ENCODE measurements around the gene HS6ST3. TPM values are rescaled to one million over a fixed set of nuclear protein-coding genes. Genes with fewer than 3 reads are reported as not detected.
"Not testable (repeated sequence)": the region's sequence is repeated elsewhere in the genome, so short reads cannot be mapped to it uniquely, and the experiment has no call there.

The HS6ST3 gene
- total RNA-seq, 1 experiment from 2014 or later, result not detected

DNA sequence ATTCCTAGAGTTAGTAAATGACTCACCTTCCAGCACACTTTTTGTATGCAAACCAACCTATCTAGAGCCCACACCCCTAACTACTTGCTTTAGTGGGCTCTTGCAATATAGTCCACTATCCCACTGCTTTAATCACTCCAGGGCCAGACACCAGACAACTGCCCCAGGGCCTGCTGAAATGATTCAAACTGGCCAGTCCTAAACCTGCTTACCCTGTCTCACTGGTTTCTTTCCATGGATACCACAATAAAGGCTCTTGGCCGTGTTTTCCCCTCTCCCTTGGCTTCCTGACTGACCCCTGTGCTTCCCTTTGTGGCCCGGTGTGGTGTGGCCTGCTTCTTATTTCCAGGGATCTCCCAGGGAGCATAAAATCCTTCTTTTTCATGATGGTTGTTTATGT lies 14.6 kb downstream of the HS6ST3 start:
- TF ChIP-seq, protein P1, sequence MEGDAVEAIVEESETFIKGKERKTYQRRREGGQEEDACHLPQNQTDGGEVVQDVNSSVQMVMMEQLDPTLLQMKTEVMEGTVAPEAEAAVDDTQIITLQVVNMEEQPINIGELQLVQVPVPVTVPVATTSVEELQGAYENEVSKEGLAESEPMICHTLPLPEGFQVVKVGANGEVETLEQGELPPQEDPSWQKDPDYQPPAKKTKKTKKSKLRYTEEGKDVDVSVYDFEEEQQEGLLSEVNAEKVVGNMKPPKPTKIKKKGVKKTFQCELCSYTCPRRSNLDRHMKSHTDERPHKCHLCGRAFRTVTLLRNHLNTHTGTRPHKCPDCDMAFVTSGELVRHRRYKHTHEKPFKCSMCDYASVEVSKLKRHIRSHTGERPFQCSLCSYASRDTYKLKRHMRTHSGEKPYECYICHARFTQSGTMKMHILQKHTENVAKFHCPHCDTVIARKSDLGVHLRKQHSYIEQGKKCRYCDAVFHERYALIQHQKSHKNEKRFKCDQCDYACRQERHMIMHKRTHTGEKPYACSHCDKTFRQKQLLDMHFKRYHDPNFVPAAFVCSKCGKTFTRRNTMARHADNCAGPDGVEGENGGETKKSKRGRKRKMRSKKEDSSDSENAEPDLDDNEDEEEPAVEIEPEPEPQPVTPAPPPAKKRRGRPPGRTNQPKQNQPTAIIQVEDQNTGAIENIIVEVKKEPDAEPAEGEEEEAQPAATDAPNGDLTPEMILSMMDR (IDR thresholded peaks at IDR 0.05; ENCODE audit: insufficient read depth in 1 of 2, low read depth in 1 of 2, low read length in 1 of 2, severe bottlenecking in 1 of 2, unreplicated experiment in 1 of 2), result no peak
- no peak for DNase-seq
- Mint-ChIP-seq H3K4me3 (ENCODE audit: unreplicated experiment) (no peak overlapping the region), H3K27me3 (ENCODE audit: insufficient read depth, unreplicated experiment) (peaks cover 18% of the 10 kb centered on the region), H3K4me1 (ENCODE audit: low read depth, unreplicated experiment) (no peaks in the 10 kb centered on the region), H3K9me3 (ENCODE audit: unreplicated experiment) (peaks cover 43% of the 10 kb centered on the region), H3K36me3 (ENCODE audit: insufficient read depth, unreplicated experiment) (no peaks in the 10 kb centered on the region), H3K27ac (ENCODE audit: unreplicated experiment) (no peak overlapping the region)
- no peaks in the 10 kb centered on the region for H3K4me1 ChIP-seq
- BruUV-seq (replicated peaks), result no TSS peak
- ChIA-PET POLR2A (no interaction called here), CTCF (interaction anchor here (0.8 kb wide), 1 partner anchor 85 kb away, joined by 3 read pairs; no protein-coding TSS in a partner anchor)
- H3K9me3 ChIP-seq, result peaks cover 14% of the 10 kb centered on the region
- intact Hi-C loops (cut with micrococcal nuclease; ENCODE audit: unreplicated experiment), result no loop called here
- H3K4me3 ChIP-seq (ENCODE audit: low read depth, low read length), result no peak overlapping the region
- H3K36me3 ChIP-seq (ENCODE audit: control insufficient read depth, insufficient read depth, low read length), result no peaks in the 10 kb centered on the region
- H3K27me3 ChIP-seq (replicated peaks; ENCODE audit: control insufficient read depth, insufficient read depth, low read length), result no peaks in the 10 kb centered on the region

DNA sequence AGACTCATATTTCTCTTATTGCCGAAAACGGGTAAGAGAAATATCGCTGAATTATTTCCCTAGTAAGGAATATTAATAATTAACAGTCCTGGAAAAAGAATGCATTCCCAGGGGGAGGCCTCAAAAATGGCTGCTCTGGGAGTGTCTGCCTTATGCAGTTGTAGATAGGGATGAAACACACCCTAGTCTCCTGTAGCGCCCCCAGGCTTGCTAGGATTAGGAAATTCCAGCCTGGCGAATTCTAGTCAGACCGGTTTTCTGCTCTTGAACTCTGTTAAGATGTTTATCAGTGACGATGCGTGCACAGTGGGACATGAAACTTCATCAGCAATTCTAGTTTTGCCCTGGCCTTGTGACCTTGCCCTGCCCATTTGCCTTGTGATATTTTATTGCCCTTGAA lies 18.2 kb downstream of the HS6ST3 start:
- DNase-seq, result peak; percentile 32 to 48
- intact Hi-C loops (cut with micrococcal nuclease; ENCODE audit: unreplicated experiment); CTCF ChIA-PET; BruUV-seq (replicated peaks); H3K27ac Mint-ChIP-seq (ENCODE audit: unreplicated experiment); H3K4me3 Mint-ChIP-seq (ENCODE audit: unreplicated experiment); H3K4me1 Mint-ChIP-seq (ENCODE audit: low read depth, unreplicated experiment); H3K36me3 ChIP-seq (ENCODE audit: control insufficient read depth, insufficient read depth, low read length); H3K4me1 ChIP-seq; H3K36me3 Mint-ChIP-seq (ENCODE audit: insufficient read depth, unreplicated experiment); H3K4me3 ChIP-seq (ENCODE audit: low read depth, low read length); H3K27me3 ChIP-seq (replicated peaks; ENCODE audit: control insufficient read depth, insufficient read depth, low read length); POLR2A ChIA-PET: not testable (repeated sequence)
- H3K9me3 Mint-ChIP-seq (ENCODE audit: unreplicated experiment), result peaks cover 52% of the 10 kb centered on the region
- H3K27me3 Mint-ChIP-seq (ENCODE audit: insufficient read depth, unreplicated experiment), result peaks cover 15% of the 10 kb centered on the region
- peaks cover 14% of the 10 kb centered on the region for H3K9me3 ChIP-seq

DNA sequence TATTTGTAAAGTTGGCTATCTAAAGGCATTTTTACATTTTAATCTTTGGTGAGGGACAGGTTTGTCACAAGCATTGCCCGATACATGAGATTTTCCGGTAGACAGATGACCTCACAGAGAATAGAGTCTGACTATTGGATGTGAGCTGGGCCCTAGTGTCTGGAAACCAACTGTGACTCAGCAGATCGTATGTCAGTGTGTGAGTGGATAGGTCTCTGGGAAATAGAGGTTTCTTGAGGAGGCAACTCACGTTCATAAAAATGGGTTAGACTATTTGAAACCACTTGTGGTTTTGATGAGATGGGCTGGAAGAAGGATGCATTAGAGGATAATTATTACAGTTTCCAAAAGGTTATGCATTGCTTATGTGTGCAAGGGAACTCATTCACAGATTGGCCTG lies 19.2 kb downstream of the HS6ST3 start:
- H3K36me3 ChIP-seq (ENCODE audit: control insufficient read depth, insufficient read depth, low read length), result no peaks in the 10 kb centered on the region
- no peak overlapping the region for H3K27ac Mint-ChIP-seq (ENCODE audit: unreplicated experiment)
- H3K27me3 Mint-ChIP-seq (ENCODE audit: insufficient read depth, unreplicated experiment), result peaks cover 15% of the 10 kb centered on the region
- no peaks in the 10 kb centered on the region for H3K4me1 ChIP-seq
- intact Hi-C loops (cut with micrococcal nuclease; ENCODE audit: unreplicated experiment), result no loop called here
- no peaks in the 10 kb centered on the region for H3K27me3 ChIP-seq (replicated peaks; ENCODE audit: control insufficient read depth, insufficient read depth, low read length)
- H3K4me1 Mint-ChIP-seq (ENCODE audit: low read depth, unreplicated experiment), result no peaks in the 10 kb centered on the region
- H3K9me3 Mint-ChIP-seq (ENCODE audit: unreplicated experiment), result peaks cover 52% of the 10 kb centered on the region
- no peak overlapping the region for H3K4me3 ChIP-seq (ENCODE audit: low read depth, low read length)
- ChIA-PET CTCF (no interaction called here), POLR2A (no interaction called here)
- DNase-seq, result no peak
- H3K36me3 Mint-ChIP-seq (ENCODE audit: insufficient read depth, unreplicated experiment), result no peaks in the 10 kb centered on the region
- TF ChIP-seq, protein P1 (IDR thresholded peaks at IDR 0.05; ENCODE audit: insufficient read depth in 1 of 2, low read depth in 1 of 2, low read length in 1 of 2, severe bottlenecking in 1 of 2, unreplicated experiment in 1 of 2), result no peak
- BruUV-seq (replicated peaks), result no TSS peak
- H3K4me3 Mint-ChIP-seq (ENCODE audit: unreplicated experiment), result no peak overlapping the region
- H3K9me3 ChIP-seq, result peaks cover 14% of the 10 kb centered on the region

DNA sequence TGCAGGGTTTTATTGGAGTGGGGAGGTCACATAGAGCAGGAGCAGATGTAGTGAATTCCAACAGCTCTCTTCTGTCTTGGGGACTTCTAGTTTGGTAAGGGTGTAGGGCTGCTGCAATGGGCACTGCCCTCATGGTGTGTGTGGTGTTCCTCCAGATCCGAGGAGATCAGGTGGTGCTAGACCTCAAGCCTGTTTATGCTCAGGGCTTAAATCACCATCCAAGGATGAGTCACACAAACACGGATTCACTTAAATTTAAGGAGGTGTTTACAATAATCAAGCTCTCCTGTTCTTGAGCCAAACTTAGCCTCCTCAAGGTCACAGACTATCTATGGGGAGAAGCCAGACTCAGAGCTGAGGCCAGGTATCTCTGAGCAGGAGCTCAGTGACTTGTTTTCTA lies 23.0 kb downstream of the HS6ST3 start:
- no peak overlapping the region for H3K4me3 Mint-ChIP-seq (ENCODE audit: unreplicated experiment)
- no TSS peak for BruUV-seq (replicated peaks)
- intact Hi-C loops (cut with micrococcal nuclease; ENCODE audit: unreplicated experiment), result no loop called here
- Histone ChIP-seq H3K4me1 (no peaks in the 10 kb centered on the region), H3K9me3 (no peaks in the 10 kb centered on the region; the same call in 1 of the 2 replicates), H3K27me3 (replicated peaks; ENCODE audit: control insufficient read depth, insufficient read depth, low read length) (no peaks in the 10 kb centered on the region), H3K36me3 (ENCODE audit: control insufficient read depth, insufficient read depth, low read length) (no peaks in the 10 kb centered on the region), H3K4me3 (ENCODE audit: low read depth, low read length) (no peak overlapping the region)
- no peak overlapping the region for H3K27ac Mint-ChIP-seq (ENCODE audit: unreplicated experiment)
- no peaks in the 10 kb centered on the region for H3K4me1 Mint-ChIP-seq (ENCODE audit: low read depth, unreplicated experiment)
- no peaks in the 10 kb centered on the region for H3K36me3 Mint-ChIP-seq (ENCODE audit: insufficient read depth, unreplicated experiment)
- CTCF ChIA-PET, result no interaction called here
- TF ChIP-seq, protein P1 (IDR thresholded peaks at IDR 0.05; ENCODE audit: insufficient read depth in 1 of 2, low read depth in 1 of 2, low read length in 1 of 2, severe bottlenecking in 1 of 2, unreplicated experiment in 1 of 2), result no peak
- POLR2A ChIA-PET, result no interaction called here
- H3K27me3 Mint-ChIP-seq (ENCODE audit: insufficient read depth, unreplicated experiment), result peaks cover 6% of the 10 kb centered on the region
- no peak for DNase-seq
- H3K9me3 Mint-ChIP-seq (ENCODE audit: unreplicated experiment), result peaks cover 24% of the 10 kb centered on the region

DNA sequence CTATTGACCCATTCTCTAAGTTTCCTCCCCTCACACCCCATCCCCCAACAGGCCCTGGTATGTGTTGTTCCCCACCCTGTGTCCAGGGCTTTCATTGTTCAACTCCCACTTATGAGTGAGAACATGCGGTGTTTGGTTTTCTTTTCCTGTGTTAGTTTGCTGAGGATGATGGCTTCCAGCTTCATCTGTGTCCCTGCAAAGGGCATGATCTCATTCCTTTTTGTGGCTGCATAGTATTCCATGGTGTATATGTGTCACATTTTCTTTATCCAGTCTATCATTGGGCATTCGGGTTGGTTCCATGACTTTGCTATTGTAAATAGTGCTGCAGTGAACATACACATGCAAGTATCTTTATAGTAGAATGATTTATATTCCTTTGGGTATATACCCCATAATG lies 25.5 kb downstream of the HS6ST3 start:
- CTCF ChIA-PET; POLR2A ChIA-PET; BruUV-seq (replicated peaks); H3K36me3 Mint-ChIP-seq (ENCODE audit: insufficient read depth, unreplicated experiment); intact Hi-C loops (cut with micrococcal nuclease; ENCODE audit: unreplicated experiment); H3K27me3 Mint-ChIP-seq (ENCODE audit: insufficient read depth, unreplicated experiment); H3K27me3 ChIP-seq (replicated peaks; ENCODE audit: control insufficient read depth, insufficient read depth, low read length); H3K4me1 ChIP-seq; H3K4me3 Mint-ChIP-seq (ENCODE audit: unreplicated experiment); H3K4me1 Mint-ChIP-seq (ENCODE audit: low read depth, unreplicated experiment); H3K36me3 ChIP-seq (ENCODE audit: control insufficient read depth, insufficient read depth, low read length); H3K9me3 Mint-ChIP-seq (ENCODE audit: unreplicated experiment); H3K4me3 ChIP-seq (ENCODE audit: low read depth, low read length); H3K27ac Mint-ChIP-seq (ENCODE audit: unreplicated experiment); H3K9me3 ChIP-seq; DNase-seq: not testable (repeated sequence)
